ENCODE measurements around the gene WWTR1.

The WWTR1 gene

GRCh38 chr3:149590691-149591441 is 67.0 kb downstream of the WWTR1 start:
- no peak for DNase-seq

- DNase-seq, result no peak
Observed at GRCh38 chr3:149589332-149589731, 68.5 kb downstream of the WWTR1 start.

GRCh38 chr3:149588909-149589308 is 68.9 kb downstream of the WWTR1 start:
- DNase-seq, result no peak

GRCh38 chr3:149587383-149587782 is 70.4 kb downstream of the WWTR1 start:
- no peak for DNase-seq

GRCh38 chr3:149586871-149587270 is 71.0 kb downstream of the WWTR1 start:
- DNase-seq, result no peak

- DNase-seq, result no peak
Observed at GRCh38 chr3:149585401-149585726, 72.5 kb downstream of the WWTR1 start.

GRCh38 chr3:149583921-149584635 is 73.7 kb downstream of the WWTR1 start:
- no peak for DNase-seq

- no peak for DNase-seq
Observed at GRCh38 chr3:149582395-149582794, 75.4 kb downstream of the WWTR1 start.

GRCh38 chr3:149581681-149582370 is 76.0 kb downstream of the WWTR1 start:
- DNase-seq, result no peak

GRCh38 chr3:149581248-149581647 is 76.6 kb downstream of the WWTR1 start:
- no peak for DNase-seq

- no peak for DNase-seq
Observed at GRCh38 chr3:149579838-149580542, 77.8 kb downstream of the WWTR1 start.

GRCh38 chr3:149579161-149579560 is 78.7 kb downstream of the WWTR1 start:
- DNase-seq, result no peak

- no peak for DNase-seq
Observed at GRCh38 chr3:149577801-149578200, 80.0 kb downstream of the WWTR1 start.

GRCh38 chr3:149575961-149576564 is 81.8 kb downstream of the WWTR1 start:
- peak; percentile 52 for DNase-seq

GRCh38 chr3:149575213-149575960 is 82.4 kb downstream of the WWTR1 start:
- DNase-seq, result peak; percentile 41

GRCh38 chr3:149572796-149573414 is 84.9 kb downstream of the WWTR1 start:
- no peak for DNase-seq

- no peak for DNase-seq
Observed at GRCh38 chr3:149571381-149571780, 86.4 kb downstream of the WWTR1 start.

GRCh38 chr3:149570016-149570415 is 87.8 kb downstream of the WWTR1 start:
- DNase-seq, result no peak

- DNase-seq, result no peak
Observed at GRCh38 chr3:149567381-149567780, 90.4 kb downstream of the WWTR1 start.

- DNase-seq, result no peak
Observed at GRCh38 chr3:149566292-149566975, 91.4 kb downstream of the WWTR1 start.

- DNase-seq, result no peak
Observed at GRCh38 chr3:149564079-149564478, 93.7 kb downstream of the WWTR1 start.

Measured in DMS153 (cell line).